Limb (tissue), 2 donors: Measurements from ENCODE around the gene DPH5.
A peak's percentile ranks its signal among the peaks of the same experiment; 100 is the strongest.
"Not testable (repeated sequence)": the region's sequence is repeated elsewhere in the genome, so short reads cannot be mapped to it uniquely, and the experiment has no call there.

ENCODE experiments used
- DNase-seq, 2 donors: peaks; one replicate each; pipeline ENCODE4 v3.0.0-alpha.2; 2016; ENCODE audit errors: extremely low spot score in 2 of 2

The DPH5 gene

GRCh38 chr1:101025657-101026429 lies at the start of gene DPH5:
Gene DPH5 (minus strand): TSS chr1:101025784. CDS start chr1:101025443, 341 bp downstream.
- peak; percentile 89 to 93 for DNase-seq

GRCh38 chr1:101073836-101074235 lies 48.3 kb upstream of the DPH5 start:
- no peak for DNase-seq

- DNase-seq, result no peak
Observed at GRCh38 chr1:101071470-101071891, 45.9 kb upstream of the DPH5 start.

- DNase-seq, result no peak
Observed at GRCh38 chr1:101069158-101069557, 43.6 kb upstream of the DPH5 start.

GRCh38 chr1:101066937-101067335 lies 41.4 kb upstream of the DPH5 start:
- DNase-seq, result not testable (repeated sequence)

GRCh38 chr1:101066260-101066936 lies 40.8 kb upstream of the DPH5 start:
- DNase-seq, result no peak

GRCh38 chr1:101065575-101065974 lies 40.0 kb upstream of the DPH5 start:
- DNase-seq, result no peak

- DNase-seq, result no peak
Observed at GRCh38 chr1:101064697-101065096, 39.1 kb upstream of the DPH5 start.

GRCh38 chr1:101060992-101061391 lies 35.4 kb upstream of the DPH5 start:
- no peak for DNase-seq

- DNase-seq, result no peak
Observed at GRCh38 chr1:101059945-101060542, 34.5 kb upstream of the DPH5 start.

GRCh38 chr1:101055623-101056022 lies 30.0 kb upstream of the DPH5 start:
- DNase-seq, result no peak

GRCh38 chr1:101051688-101052638 lies 26.4 kb upstream of the DPH5 start:
- no peak for DNase-seq

- DNase-seq, result no peak
Observed at GRCh38 chr1:101050869-101051268, 25.3 kb upstream of the DPH5 start.

GRCh38 chr1:101044749-101045148 lies 19.2 kb upstream of the DPH5 start:
- DNase-seq, result no peak

- DNase-seq, result no peak
Observed at GRCh38 chr1:101044259-101044658, 18.7 kb upstream of the DPH5 start.

GRCh38 chr1:101043776-101044175 lies 18.2 kb upstream of the DPH5 start:
- DNase-seq, result no peak

- no peak for DNase-seq
Observed at GRCh38 chr1:101041300-101041699, 15.7 kb upstream of the DPH5 start.

- DNase-seq, result no peak
Observed at GRCh38 chr1:101040666-101041065, 15.1 kb upstream of the DPH5 start.

- no peak for DNase-seq
Observed at GRCh38 chr1:101039245-101039644, 13.7 kb upstream of the DPH5 start.

GRCh38 chr1:101037316-101037715 lies 11.7 kb upstream of the DPH5 start:
- DNase-seq, result no peak

- no peak for DNase-seq
Observed at GRCh38 chr1:101033017-101033416, 7.4 kb upstream of the DPH5 start.
